Measurements from ENCODE around the gene EFS.

- no peak for TF ChIP-seq CTCF (IDR thresholded peaks at IDR 0.05)
- no peak for TF ChIP-seq POLR2A (IDR thresholded peaks at IDR 0.05)
These were observed 10.7 kb upstream of the EFS start for GRCh38 chr14:23375527-23376251.
